Dermis blood vessel endothelial cell (primary cell): Measurements from ENCODE around the gene TMEM205. TPM values are rescaled to one million over a fixed set of nuclear protein-coding genes. Genes with fewer than 3 reads are reported as not detected.
"Not testable (repeated sequence)": the region's sequence is repeated elsewhere in the genome, so short reads cannot be mapped to it uniquely, and the experiment has no call there.

Source experiments
- DNase-seq: peaks from one replicate; pipeline ENCODE4 v3.0.0; 2010
- total RNA-seq: library from RNA; depleted of rRNA; stranded (reverse); fragments of >200 nt; gene quantifications from 2 replicates; pipeline ENCODE4 v1.2.3, GENCODE V29; 2014

TMEM205 gene
- total RNA-seq, 1 donor from 2014 or later, result 267 TPM

- no peak for DNase-seq
Measured at GRCh38 chr19:11373166-11373884, 27.3 kb upstream of the TMEM205 start.

- no peak for DNase-seq
Measured at GRCh38 chr19:11370744-11371143, 24.7 kb upstream of the TMEM205 start.

- DNase-seq, result no peak
Measured at GRCh38 chr19:11367528-11367927, 21.5 kb upstream of the TMEM205 start.

GRCh38 chr19:11365557-11366117 lies 19.6 kb upstream of the TMEM205 start:
- no peak for DNase-seq

- DNase-seq, result no peak
Measured at GRCh38 chr19:11364935-11365334, 18.9 kb upstream of the TMEM205 start.

GRCh38 chr19:11364296-11364904 lies 18.3 kb upstream of the TMEM205 start:
- no peak for DNase-seq

- DNase-seq, result no peak
Measured at GRCh38 chr19:11363881-11364280, 17.8 kb upstream of the TMEM205 start.

GRCh38 chr19:11361771-11362731 lies 16.0 kb upstream of the TMEM205 start:
- no peak for DNase-seq

GRCh38 chr19:11361037-11361770 lies 15.1 kb upstream of the TMEM205 start:
- DNase-seq, result peak; percentile 56

GRCh38 chr19:11359421-11359820 lies 13.4 kb upstream of the TMEM205 start:
- DNase-seq, result no peak

- DNase-seq, result no peak
Measured at GRCh38 chr19:11356676-11357550, 10.8 kb upstream of the TMEM205 start.

GRCh38 chr19:11356074-11356397 lies 10.0 kb upstream of the TMEM205 start:
- DNase-seq, result no peak

- DNase-seq, result peak; percentile 91
Measured at GRCh38 chr19:11355160-11356073, 9.3 kb upstream of the TMEM205 start, which contains the start of gene PLPPR2. Gene PLPPR2, plus strand, starts transcription at chr19:11355432. Its CDS starts 2,242 bp downstream, at chr19:11357674.

GRCh38 chr19:11354102-11354501 lies 8.0 kb upstream of the TMEM205 start:
- DNase-seq, result not testable (repeated sequence)

GRCh38 chr19:11349171-11349570 lies 3.1 kb upstream of the TMEM205 start:
- DNase-seq, result no peak

- no peak for DNase-seq
Measured at GRCh38 chr19:11347546-11348039, 1.5 kb upstream of the TMEM205 start.

- peak; percentile 16 for DNase-seq
Measured at GRCh38 chr19:11345122-11345803, 805 bp downstream of the TMEM205 start.

GRCh38 chr19:11342429-11342828 lies 3.6 kb downstream of the TMEM205 start:
- DNase-seq, result no peak

GRCh38 chr19:11340099-11340467 lies 6.0 kb downstream of the TMEM205 start:
- DNase-seq, result not testable (repeated sequence)
